Activated naive CD4-positive, alpha-beta T cell treated with anti-CD3 and anti-CD28 coated beads, Interleukin-2, amount 50 U/mL, for 72 hours (primary cell): Measurements from ENCODE around the gene ALOX5AP. TPM values are rescaled to one million over a fixed set of nuclear protein-coding genes. Genes with fewer than 3 reads are reported as not detected.
A peak's percentile ranks its signal among the peaks of the same experiment; 100 is the strongest.

Source experiments
- ATAC-seq, 2 donors: fragments of 150-1000 bp; cut with Tn5 transposase; 2 replicates each; pipeline ENCODE4 v1.10.0; 2021; ENCODE audit warnings: mild to moderate bottlenecking in 2 of 2, moderate library complexity in 2 of 2
- DNase-seq, 2 donors: peaks; one replicate each; pipeline ENCODE4 v3.0.0; 2021 to 2022; ENCODE audit warnings: low spot score in 2 of 2
- H3K27ac Mint-ChIP-seq, 2 donors: one replicate each; pipeline ENCODE4 v1.8.0; 2022; ENCODE audit warnings: mild to moderate bottlenecking in 2 of 2, mixed read lengths in 2 of 2
- H3K36me3 Mint-ChIP-seq, 2 donors: one replicate each; pipeline ENCODE4 v1.8.0; 2022; ENCODE audit warnings: mixed read lengths in 2 of 2
- H3K9me3 Mint-ChIP-seq, 2 donors: one replicate each; pipeline ENCODE4 v1.8.0; 2022; ENCODE audit warnings: mixed read lengths in 2 of 2
- total RNA-seq, 2 donors: library from RNA; stranded (reverse); gene quantifications; one replicate each; pipeline ENCODE4 v1.2.3, GENCODE V29; 2022

ALOX5AP gene
- total RNA-seq, 2 donors from 2014 or later = 11.5 to 36.2 TPM

DNA sequence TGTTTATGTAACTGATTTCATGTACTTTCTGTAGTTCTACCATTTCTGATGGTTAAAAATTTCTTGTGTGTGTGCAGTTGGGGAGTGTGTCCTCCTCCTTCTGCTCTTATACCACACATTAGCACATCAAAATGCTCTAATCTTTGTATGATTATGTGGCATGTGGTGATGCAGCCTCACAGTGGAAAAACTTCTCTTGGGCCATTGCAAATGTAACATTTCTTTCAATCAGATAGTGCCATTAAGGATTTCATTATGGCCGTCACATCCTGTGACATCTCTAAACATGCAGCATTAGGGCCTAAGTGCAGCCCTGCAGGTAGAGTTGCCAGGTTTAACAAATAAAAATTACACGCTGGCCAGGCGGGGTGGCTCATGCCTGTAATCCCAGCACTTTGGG lies 24.9 kb upstream of the ALOX5AP start:
- no peaks in the 10 kb centered on the region for H3K36me3 Mint-ChIP-seq
- no peaks in the 10 kb centered on the region for H3K9me3 Mint-ChIP-seq
- no peak for DNase-seq
- no peak for ATAC-seq
- no peak overlapping the region for H3K27ac Mint-ChIP-seq

DNA sequence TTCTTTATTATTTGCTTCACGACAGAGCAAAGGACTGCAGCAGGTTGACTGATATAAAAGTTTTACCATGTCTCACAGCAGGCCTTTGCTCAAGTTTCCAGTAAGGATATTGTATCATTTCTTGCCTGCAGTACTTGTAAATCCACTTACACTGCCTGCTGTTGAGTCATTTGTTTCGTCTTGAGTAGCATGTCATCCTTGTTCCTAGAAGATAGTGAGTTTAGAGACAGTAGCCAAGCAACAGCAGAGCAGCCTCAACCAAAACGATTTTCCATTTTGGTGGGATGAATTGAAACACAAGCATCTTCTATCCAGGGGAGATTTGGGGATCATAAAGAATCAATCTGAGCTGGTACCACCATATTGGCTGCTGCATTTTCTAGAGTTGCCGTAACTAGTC lies 24.0 kb upstream of the ALOX5AP start:
- DNase-seq (no peak), ATAC-seq (peak; percentile 71 to 96)
- peak overlapping the region in 1 of 2 donors; percentile 63 for H3K27ac Mint-ChIP-seq
- H3K9me3 Mint-ChIP-seq = no peaks in the 10 kb centered on the region
- H3K36me3 Mint-ChIP-seq = no peaks in the 10 kb centered on the region

GRCh38 chr13:30711837-30712236 lies 23.5 kb upstream of the ALOX5AP start:
- no peak for DNase-seq
- H3K27ac Mint-ChIP-seq = peak overlapping the region in 1 of 2 donors; percentile 63
- no peaks in the 10 kb centered on the region for H3K9me3 Mint-ChIP-seq
- no peak for ATAC-seq
- no peaks in the 10 kb centered on the region for H3K36me3 Mint-ChIP-seq

GRCh38 chr13:30712536-30713532 lies 22.5 kb upstream of the ALOX5AP start:
- Mint-ChIP-seq H3K9me3 (no peaks in the 10 kb centered on the region), H3K36me3 (no peaks in the 10 kb centered on the region), H3K27ac (no peak overlapping the region)
- peak; percentile 37 to 82 for ATAC-seq
- no peak for DNase-seq

GRCh38 chr13:30714629-30715371 lies 20.5 kb upstream of the ALOX5AP start:
- DNase-seq = no peak
- Mint-ChIP-seq H3K36me3 (no peaks in the 10 kb centered on the region), H3K9me3 (no peaks in the 10 kb centered on the region), H3K27ac (no peak overlapping the region)
- no peak for ATAC-seq

- Mint-ChIP-seq H3K27ac (no peak overlapping the region), H3K36me3 (no peaks in the 10 kb centered on the region), H3K9me3 (no peaks in the 10 kb centered on the region)
- DNase-seq (no peak), ATAC-seq (no peak)
Observed at GRCh38 chr13:30715372-30715756, 20.0 kb upstream of the ALOX5AP start.

DNA sequence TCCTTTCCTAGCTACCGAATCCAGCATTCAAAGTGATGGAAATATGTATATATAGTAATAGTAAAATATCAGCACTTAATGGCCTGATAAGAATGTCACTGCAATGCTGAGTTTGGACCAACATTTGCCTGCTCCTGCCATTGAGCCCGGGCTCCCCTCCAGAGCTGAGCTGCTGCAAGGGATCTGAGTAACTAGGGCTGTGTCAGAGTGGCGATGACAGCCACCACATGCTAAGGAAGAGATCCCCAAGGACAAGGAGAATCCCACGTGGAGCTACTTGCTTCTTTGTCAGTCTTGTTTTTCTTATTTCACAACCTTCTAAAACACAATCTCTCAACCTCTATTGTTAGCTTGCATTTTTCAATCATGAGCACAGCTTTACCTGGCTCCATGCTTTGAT lies 19.5 kb upstream of the ALOX5AP start:
- no peak overlapping the region for H3K27ac Mint-ChIP-seq
- H3K9me3 Mint-ChIP-seq = no peaks in the 10 kb centered on the region
- DNase-seq (no peak), ATAC-seq (no peak)
- H3K36me3 Mint-ChIP-seq = no peaks in the 10 kb centered on the region

DNA sequence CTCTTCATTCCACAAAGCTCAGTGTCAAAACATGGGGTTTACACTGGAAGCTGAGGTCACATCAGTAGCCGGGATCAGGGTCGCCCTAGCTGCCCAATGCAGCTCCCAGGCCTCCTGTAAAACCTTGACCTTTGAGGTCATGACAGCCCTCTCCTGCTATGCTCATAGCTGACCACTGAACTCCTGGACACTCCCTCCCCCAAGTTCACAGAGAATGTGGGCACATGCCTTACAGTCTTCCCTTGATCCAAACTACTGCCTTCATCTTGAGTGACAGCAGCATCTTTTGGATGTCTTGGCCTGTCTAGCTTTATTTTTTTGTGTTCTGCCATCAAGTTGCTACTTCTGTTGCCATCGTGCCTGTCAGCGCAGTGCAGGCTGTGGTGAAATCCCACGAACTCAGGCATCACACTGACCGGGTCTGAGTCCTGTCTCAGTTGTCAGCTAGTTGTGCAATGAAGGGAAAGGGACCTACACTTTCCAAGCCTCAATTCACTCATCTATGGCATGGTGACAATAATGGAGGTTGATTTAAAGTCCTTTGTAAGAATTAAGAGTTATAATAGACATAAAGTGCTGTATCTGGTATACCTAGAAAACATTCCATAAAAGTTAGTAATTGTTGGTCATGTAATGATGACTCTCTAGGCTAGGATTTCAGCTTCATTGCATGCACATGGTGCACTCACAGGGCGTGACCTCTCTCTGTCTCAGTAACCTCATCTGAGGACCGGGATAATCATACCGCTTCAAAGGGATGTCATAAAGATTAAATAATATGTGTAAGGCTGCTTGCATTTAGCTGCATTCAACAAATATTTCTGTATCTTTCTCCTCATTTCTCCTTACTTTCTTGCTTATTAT lies 16.4 kb upstream of the ALOX5AP start:
- DNase-seq (no peak), ATAC-seq (no peak)
- peaks cover 0 to 4% of the 10 kb centered on the region in 2 donors for H3K9me3 Mint-ChIP-seq
- H3K27ac Mint-ChIP-seq = no peak overlapping the region
- H3K36me3 Mint-ChIP-seq = no peaks in the 10 kb centered on the region

DNA sequence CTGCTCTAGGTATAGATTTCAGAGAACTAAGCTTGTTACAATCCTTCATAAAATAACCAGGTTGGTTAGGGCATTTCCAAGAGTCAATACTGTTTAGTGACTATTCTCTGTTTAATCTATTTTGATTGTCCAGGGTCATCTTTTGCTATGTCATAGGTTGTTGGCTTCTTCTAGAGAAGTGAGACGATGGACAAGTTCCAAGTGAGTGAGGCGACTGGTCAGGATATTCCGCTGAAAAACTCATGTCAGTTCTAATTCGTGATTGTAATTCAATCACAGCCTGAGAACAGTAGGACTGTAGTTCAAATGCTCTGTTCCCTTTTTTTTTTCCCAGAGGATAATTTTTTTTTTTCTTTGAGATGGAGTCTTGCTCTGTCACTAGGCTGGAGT lies 15.8 kb upstream of the ALOX5AP start:
- Mint-ChIP-seq H3K36me3 (no peaks in the 10 kb centered on the region), H3K27ac (no peak overlapping the region), H3K9me3 (peaks cover 0 to 4% of the 10 kb centered on the region in 2 donors)
- ATAC-seq (no peak), DNase-seq (no peak)

DNA sequence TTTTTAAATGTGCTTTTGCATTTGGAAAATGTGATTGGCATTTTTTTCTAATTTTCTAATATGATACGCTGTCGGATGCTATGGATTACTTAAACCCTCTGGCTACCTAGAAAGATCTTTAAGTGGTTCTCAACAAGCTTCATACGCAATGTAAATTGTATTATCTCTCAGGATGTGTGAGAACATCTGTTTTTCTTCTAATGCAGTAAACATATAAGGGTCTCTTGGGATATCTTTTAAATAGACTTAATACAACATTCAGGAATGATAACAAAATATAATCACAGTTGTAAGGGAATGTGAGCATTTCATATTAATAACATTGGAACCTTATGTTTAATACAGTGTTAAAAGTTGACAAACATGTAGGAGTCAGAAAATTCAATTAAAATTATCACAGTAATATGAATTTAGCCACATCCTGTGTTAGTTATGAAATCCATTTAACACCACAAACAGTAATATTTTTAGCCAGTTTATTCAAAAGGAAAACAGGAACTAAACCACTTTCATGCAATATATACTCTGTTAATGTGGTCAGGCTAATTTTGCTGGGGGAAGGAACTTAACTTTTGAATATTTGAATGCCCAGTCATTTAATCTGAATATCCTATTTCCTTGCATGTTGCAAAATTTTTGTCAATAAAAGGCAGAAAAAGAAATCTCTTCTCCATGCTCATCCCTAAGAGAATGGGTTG lies 15.0 kb upstream of the ALOX5AP start:
- ATAC-seq (peak in 1 of 2 donors; percentile 24), DNase-seq (no peak)
- H3K27ac Mint-ChIP-seq = no peak overlapping the region
- H3K36me3 Mint-ChIP-seq = no peaks in the 10 kb centered on the region
- peaks cover 0 to 10% of the 10 kb centered on the region in 2 donors for H3K9me3 Mint-ChIP-seq

DNA sequence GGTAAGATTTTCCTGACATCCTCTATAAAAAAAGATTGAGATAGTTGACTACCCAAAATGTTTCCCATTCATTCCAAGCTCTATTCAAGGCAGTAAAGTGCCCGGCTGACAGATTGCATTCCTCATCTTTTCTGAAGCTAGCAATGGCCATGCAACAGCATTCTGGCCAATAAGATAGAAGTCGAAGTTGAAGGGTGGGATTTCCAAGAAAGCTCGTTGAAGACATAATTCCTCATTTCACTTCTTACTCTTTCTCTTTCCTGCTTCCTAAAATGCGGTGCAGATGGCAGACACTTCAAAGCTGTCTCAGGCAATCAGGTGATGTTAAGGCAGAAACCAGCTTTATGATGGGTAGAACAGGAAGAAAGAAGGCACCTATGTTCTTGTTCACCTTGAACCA lies 13.4 kb upstream of the ALOX5AP start:
- DNase-seq = no peak
- H3K9me3 Mint-ChIP-seq = peaks cover 0 to 10% of the 10 kb centered on the region in 2 donors
- no peak for ATAC-seq
- H3K36me3 Mint-ChIP-seq = no peaks in the 10 kb centered on the region
- H3K27ac Mint-ChIP-seq = no peak overlapping the region

- Mint-ChIP-seq H3K36me3 (no peaks in the 10 kb centered on the region), H3K27ac (no peak overlapping the region), H3K9me3 (peaks cover 0 to 10% of the 10 kb centered on the region in 2 donors)
- ATAC-seq = no peak
- DNase-seq = no peak
Observed at GRCh38 chr13:30722361-30722760, 13.0 kb upstream of the ALOX5AP start.

GRCh38 chr13:30724778-30725177 lies 10.6 kb upstream of the ALOX5AP start:
- H3K27ac Mint-ChIP-seq = no peak overlapping the region
- ATAC-seq (no peak), DNase-seq (no peak)
- H3K9me3 Mint-ChIP-seq = peaks cover 0 to 10% of the 10 kb centered on the region in 2 donors
- no peaks in the 10 kb centered on the region for H3K36me3 Mint-ChIP-seq

GRCh38 chr13:30725326-30726085 lies 9.8 kb upstream of the ALOX5AP start:
- ATAC-seq = no peak
- no peak for DNase-seq
- no peak overlapping the region for H3K27ac Mint-ChIP-seq
- H3K9me3 Mint-ChIP-seq = peaks cover 0 to 10% of the 10 kb centered on the region in 2 donors
- H3K36me3 Mint-ChIP-seq = no peaks in the 10 kb centered on the region

DNA sequence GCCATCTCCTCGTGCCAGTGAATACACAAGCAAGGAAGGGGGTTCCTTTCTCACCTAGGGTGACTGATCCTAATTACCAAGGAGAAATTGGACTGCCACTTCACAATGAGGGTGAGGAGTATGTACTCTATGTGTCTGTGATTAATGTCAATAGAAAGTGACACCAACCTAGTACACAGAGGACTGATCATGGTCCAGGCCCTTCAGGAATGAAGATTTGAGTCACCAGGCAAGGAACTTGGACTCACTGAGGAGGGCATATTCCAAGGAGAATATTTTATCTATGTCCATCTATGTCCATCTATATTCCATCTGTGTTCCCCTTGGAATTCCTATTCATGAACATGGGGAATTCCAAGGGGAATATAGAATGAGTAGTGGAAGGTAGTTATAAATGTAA lies 9.2 kb upstream of the ALOX5AP start:
- Mint-ChIP-seq H3K36me3 (no peaks in the 10 kb centered on the region), H3K9me3 (peaks cover 0 to 10% of the 10 kb centered on the region in 2 donors), H3K27ac (no peak overlapping the region)
- no peak for ATAC-seq
- DNase-seq = no peak
